ENCODE measurements around the gene FUT4.
A peak's percentile ranks its signal among the peaks of the same experiment; 100 is the strongest.
"Not testable (repeated sequence)": the region's sequence is repeated elsewhere in the genome, so short reads cannot be mapped to it uniquely, and the experiment has no call there.

FUT4 gene, protein sequence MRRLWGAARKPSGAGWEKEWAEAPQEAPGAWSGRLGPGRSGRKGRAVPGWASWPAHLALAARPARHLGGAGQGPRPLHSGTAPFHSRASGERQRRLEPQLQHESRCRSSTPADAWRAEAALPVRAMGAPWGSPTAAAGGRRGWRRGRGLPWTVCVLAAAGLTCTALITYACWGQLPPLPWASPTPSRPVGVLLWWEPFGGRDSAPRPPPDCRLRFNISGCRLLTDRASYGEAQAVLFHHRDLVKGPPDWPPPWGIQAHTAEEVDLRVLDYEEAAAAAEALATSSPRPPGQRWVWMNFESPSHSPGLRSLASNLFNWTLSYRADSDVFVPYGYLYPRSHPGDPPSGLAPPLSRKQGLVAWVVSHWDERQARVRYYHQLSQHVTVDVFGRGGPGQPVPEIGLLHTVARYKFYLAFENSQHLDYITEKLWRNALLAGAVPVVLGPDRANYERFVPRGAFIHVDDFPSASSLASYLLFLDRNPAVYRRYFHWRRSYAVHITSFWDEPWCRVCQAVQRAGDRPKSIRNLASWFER

DNA sequence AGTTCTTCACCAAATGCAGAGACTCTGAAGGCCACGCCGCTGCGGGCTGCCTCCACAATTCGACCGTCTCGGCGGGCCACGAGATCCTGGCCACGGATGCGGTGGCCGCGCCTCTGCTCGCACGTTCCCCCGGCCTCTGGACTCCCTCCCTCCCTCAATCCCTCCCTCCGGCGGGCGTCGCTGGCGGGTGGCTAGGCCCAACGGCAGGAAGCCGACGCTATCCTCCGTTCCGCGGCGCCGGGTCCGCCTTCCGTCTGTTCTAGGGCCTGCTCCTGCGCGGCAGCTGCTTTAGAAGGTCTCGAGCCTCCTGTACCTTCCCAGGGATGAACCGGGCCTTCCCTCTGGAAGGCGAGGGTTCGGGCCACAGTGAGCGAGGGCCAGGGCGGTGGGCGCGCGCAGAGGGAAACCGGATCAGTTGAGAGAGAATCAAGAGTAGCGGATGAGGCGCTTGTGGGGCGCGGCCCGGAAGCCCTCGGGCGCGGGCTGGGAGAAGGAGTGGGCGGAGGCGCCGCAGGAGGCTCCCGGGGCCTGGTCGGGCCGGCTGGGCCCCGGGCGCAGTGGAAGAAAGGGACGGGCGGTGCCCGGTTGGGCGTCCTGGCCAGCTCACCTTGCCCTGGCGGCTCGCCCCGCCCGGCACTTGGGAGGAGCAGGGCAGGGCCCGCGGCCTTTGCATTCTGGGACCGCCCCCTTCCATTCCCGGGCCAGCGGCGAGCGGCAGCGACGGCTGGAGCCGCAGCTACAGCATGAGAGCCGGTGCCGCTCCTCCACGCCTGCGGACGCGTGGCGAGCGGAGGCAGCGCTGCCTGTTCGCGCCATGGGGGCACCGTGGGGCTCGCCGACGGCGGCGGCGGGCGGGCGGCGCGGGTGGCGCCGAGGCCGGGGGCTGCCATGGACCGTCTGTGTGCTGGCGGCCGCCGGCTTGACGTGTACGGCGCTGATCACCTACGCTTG is at the start of gene FUT4:
Gene FUT4 (plus strand): TSS at position 227 of the 951 bp plus-strand sequence. CDS start 213 bp downstream, at position 440.
- peak; percentile 94 for DNase-seq

- peak; percentile 46 for DNase-seq
Observed at GRCh38 chr11:94494126-94494680, 49.5 kb upstream of the FUT4 start.

- DNase-seq = no peak
Observed at GRCh38 chr11:94500181-94500580, 43.5 kb upstream of the FUT4 start.

DNA sequence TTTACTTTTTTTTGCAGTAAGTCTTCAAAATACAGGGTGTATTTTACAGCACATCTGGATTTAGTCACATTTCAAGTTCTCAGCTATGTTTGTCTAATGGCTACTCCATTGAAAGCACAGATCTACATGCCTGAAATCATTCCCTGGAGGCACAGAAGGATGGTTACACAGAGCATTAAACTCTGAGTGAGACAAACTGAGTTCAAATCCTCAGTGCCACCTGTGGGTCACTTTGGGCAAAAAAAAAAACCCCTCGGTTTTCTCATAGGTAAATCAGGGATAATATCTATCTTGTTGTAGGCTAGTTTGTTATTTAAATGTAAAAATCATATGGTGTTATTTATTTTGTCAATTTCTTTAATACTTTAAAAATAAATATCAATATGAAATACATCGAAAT is 42.2 kb upstream of the FUT4 start:
- peak; percentile 23 for DNase-seq

GRCh38 chr11:94504689-94505293 is 38.9 kb upstream of the FUT4 start:
- peak; percentile 65 for DNase-seq

DNA sequence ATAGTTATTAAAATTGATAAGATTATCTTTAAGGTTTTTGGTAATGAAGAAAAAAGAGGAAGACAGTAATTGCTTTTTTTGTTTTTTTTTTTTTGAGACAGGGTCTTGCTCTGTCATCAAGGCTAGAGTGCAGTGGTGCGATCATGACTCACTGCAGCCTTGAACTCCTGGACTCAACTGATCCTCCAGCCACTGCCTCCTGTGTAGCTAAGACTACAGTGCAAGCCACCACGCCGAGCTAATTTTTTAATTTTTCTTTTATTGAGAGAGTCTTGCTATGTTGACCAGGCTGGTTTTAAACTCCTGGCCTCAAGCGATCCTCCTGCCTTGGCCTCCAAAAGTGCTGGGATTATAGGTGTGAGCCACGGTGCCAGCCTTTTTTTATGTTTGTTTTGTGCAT is 37.2 kb upstream of the FUT4 start:
- DNase-seq = not testable (repeated sequence)

DNA sequence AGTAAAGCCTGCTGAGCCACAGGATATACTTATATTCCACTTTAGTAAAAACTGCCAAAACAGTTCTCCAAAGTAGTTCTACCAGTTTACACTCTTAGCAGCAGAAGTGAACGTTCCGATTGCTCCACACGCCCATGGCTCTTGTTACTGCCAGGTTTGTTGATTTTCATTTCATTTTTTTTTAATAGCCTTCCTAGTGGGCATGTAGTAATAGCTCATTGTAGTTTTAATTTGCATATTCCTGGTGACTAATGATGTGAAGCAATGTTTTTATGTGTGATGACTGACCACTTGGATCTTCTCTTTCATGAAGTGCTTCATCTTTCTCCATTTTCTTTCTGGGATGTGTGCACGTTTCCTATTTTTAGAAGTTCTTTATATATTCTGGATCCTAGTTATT is 36.2 kb upstream of the FUT4 start:
- no peak for DNase-seq

DNA sequence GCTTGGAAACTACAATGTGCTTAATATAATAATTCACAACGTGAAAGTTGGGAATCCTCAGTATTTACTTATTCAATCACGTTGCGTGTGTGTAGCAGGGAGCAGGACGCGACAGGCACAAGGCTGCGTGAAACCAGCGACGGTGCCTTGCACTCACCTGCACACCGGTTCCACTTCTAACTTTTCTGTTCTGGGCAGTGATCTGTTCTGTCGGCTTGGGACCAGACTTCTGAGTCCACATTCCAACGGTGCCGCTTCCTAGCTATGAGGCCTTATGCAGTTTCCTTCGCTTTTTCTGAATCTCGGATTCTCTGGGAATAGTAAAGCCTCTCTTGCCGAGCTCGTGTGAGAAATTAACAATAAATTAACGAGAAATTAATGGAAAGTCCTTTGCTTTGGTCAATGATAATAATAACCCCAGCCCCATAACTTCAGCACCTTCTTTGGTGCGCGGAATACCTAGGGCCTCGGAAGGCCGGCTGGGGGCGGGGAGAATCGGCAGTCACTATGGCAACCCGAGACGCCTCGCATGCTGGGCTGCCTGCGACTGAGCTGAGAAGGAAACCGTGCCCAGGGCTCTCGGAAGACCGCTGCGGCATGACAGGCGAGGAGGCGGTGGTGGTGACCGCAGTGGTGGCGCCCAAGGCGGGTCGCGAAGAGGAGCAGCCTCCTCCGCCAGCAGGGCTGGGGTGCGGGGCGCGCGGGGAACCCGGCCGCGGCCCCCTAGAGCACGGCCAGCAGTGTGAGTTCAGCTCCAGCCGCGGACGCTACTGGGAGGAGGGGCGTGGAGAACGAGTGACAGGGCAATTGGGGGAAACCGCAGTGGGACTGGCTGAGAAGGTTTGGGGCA is 31.6 kb upstream of the FUT4 start, which contains the start of gene C11orf97:
Gene C11orf97 (plus strand): TSS at position 530 of the 850 bp plus-strand sequence. CDS start 68 bp downstream, at position 598.
- peak; percentile 86 for DNase-seq

GRCh38 chr11:94513091-94513490 is 30.6 kb upstream of the FUT4 start:
- peak; percentile 98 for DNase-seq

DNA sequence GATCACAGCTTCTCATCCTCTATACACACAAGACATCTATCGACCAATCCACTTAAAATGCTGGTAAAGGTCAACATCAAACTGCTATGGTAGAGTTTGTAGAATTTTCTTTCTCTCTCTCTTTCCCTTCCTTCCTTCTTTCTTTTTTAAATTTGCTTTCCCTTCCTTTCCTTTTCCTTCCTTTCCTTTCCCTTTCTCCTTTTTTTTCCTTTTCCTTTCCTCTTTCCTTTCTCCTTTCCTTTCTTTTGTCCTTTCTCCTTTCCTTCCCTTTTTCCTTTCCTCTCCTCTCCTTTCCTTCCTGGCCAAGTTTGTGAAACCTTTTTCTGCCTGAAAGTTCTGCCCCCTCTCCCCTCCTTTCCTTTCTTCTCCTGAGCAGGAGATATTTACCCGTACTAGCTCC is 28.3 kb upstream of the FUT4 start:
- DNase-seq = no peak

- no peak for DNase-seq
Observed at GRCh38 chr11:94516725-94517124, 27.0 kb upstream of the FUT4 start.

GRCh38 chr11:94518300-94518699 is 25.4 kb upstream of the FUT4 start:
- DNase-seq = no peak

GRCh38 chr11:94519478-94520084 is 24.1 kb upstream of the FUT4 start:
- DNase-seq = peak; percentile 58

GRCh38 chr11:94521684-94522083 is 22.0 kb upstream of the FUT4 start:
- DNase-seq = peak; percentile 46

GRCh38 chr11:94524341-94524740 is 19.4 kb upstream of the FUT4 start:
- no peak for DNase-seq

DNA sequence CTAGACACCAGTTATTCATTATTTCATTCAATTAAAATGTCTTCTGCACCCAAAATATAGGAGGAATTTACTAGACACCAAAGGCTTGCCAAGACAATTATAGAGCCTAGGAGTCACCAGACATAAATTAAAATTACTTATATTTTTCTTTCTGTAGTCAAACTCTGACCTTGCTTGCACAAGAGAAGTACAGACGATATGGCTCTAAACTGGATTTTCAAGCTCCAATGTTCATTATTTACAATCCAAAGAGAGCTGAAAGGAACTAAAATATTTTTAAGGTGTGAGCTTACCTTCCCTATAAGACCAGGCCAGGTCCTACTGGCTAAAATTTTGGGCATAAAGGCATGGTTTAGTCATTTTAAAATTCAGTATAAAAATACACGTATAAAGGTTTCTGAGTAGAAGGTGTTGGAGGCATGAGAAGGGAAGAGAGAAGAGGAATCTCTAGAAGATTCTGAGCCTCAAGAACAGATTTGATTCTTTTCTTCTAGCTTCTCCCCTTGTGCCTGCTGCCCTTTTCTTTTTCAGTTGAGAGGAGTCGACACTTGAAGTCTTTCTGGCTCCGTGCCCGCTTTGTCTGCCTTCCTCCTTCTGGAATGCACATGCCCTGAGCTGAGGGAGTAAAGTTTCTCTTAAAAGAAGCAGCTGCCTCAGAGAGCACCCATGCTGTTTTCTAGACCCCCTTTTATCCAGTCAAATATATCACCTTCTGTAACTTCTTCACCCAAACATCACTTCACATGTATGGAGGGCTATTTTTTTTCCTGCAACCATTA is 18.0 kb upstream of the FUT4 start:
- DNase-seq = peak; percentile 68

GRCh38 chr11:94526645-94527438 is 16.9 kb upstream of the FUT4 start:
- peak; percentile 8 for DNase-seq

DNA sequence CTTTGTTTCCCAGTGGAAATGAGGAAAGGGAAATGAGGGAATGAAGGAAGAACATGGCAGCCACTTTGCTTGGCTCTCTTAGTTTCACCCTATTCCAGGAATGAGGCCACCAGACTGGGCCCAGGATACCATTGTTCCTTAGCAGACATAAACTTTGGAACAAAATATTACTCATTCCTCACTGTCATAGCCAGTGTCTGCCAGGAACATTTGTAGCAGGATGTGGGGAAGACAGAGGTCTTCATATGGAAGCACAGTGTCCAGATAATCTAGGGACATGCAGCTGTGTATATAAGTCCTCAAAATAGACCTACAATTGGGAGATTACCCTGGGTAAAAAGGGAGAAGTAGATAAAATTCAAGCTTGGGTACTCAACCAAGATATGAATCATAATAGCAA is 15.2 kb upstream of the FUT4 start:
- DNase-seq = no peak

- no peak for DNase-seq
Observed at GRCh38 chr11:94532211-94532610, 11.5 kb upstream of the FUT4 start.

All from NCI-H69 (cell line).